Loucy (cell line): Measurements from ENCODE around the gene RABGGTA.

Experiments
- H2AFZ ChIP-seq: fragments of 200-600 bp; sonication (generic); 2 replicates; pipeline ENCODE4 v1.6.0; 2016; ENCODE audit warnings: antibody characterized with exemption, mild to moderate bottlenecking, low read length, moderate library complexity
- H3F3A ChIP-seq: fragments of 200-600 bp; 2 replicates; pipeline ENCODE4 v1.6.0; 2016; ENCODE audit warnings: antibody characterized with exemption, low read depth, mild to moderate bottlenecking
- H3K27me3 ChIP-seq: fragments of 200-600 bp; sonication (generic); 2 replicates; pipeline ENCODE4 v1.6.1; 2014; ENCODE audit warnings: low read length, mild to moderate bottlenecking; ENCODE audit not compliant: insufficient read depth, poor library complexity, severe bottlenecking
- H3K36me3 ChIP-seq: fragments of 200-600 bp; sonication (generic); 2 replicates; pipeline ENCODE4 v1.6.1; 2016; ENCODE audit warnings: low read length; ENCODE audit not compliant: insufficient read depth
- H3K4me1 ChIP-seq: fragments of 200-600 bp; sonication (generic); 2 replicates; pipeline ENCODE4 v1.5.1; 2014; ENCODE audit warnings: low read length, mild to moderate bottlenecking; ENCODE audit not compliant: insufficient read depth, poor library complexity, severe bottlenecking
- H3K4me2 ChIP-seq: fragments of 200-600 bp; sonication (generic); 2 replicates; pipeline ENCODE4 v1.6.0; 2014; ENCODE audit warnings: antibody characterized with exemption, low read length, low read depth, mild to moderate bottlenecking; ENCODE audit not compliant: poor library complexity, severe bottlenecking
- H3K4me3 ChIP-seq: fragments of 200-600 bp; sonication (generic); 2 replicates; pipeline ENCODE4 v1.5.1; 2014; ENCODE audit warnings: low read length, mild to moderate bottlenecking, mixed read lengths; ENCODE audit not compliant: poor library complexity, severe bottlenecking
- H3K79me2 ChIP-seq: fragments of 200-600 bp; sonication (generic); 2 replicates; pipeline ENCODE4 v1.6.1; 2014; ENCODE audit warnings: low read length; ENCODE audit not compliant: insufficient read depth
- H3K9ac ChIP-seq: fragments of 200-600 bp; sonication (generic); 2 replicates; pipeline ENCODE4 v1.6.0; 2014; ENCODE audit warnings: mild to moderate bottlenecking, low read depth, low read length, moderate library complexity; ENCODE audit not compliant: poor library complexity, severe bottlenecking
- H3K9me2 ChIP-seq: fragments of 200-600 bp; sonication (generic); replicated peaks from 2 replicates; pipeline ENCODE4 v1.6.1; 2016; ENCODE audit warnings: low read depth, low read length, mixed read lengths
- H3K9me3 ChIP-seq: fragments of 200-600 bp; sonication (generic); 2 replicates; pipeline ENCODE4 v1.6.1; 2014; ENCODE audit warnings: mild to moderate bottlenecking, antibody characterized with exemption, low read length, low read depth; ENCODE audit not compliant: insufficient read depth
- H4K20me1 ChIP-seq: fragments of 200-600 bp; sonication (generic); 2 replicates; pipeline ENCODE4 v1.6.0; 2014; ENCODE audit warnings: antibody characterized with exemption, low read length, mild to moderate bottlenecking; ENCODE audit not compliant: insufficient read depth, poor library complexity, severe bottlenecking
- EZH2phosphoT487 ChIP-seq: fragments of 200-600 bp; IDR thresholded peaks from 2 replicates; pipeline ENCODE4 v1.6.1; 2018; ENCODE audit warnings: antibody characterized with exemption, mild to moderate bottlenecking, moderate library complexity, borderline replicate concordance
- TF ChIP-seq, protein P1 (sequence below): fragments of 200-600 bp; sonication (generic); conservative IDR thresholded peaks from 2 replicates; pipeline ENCODE4 v1.5.1; 2014; ENCODE audit warnings: mild to moderate bottlenecking, antibody characterized with exemption, low read length

The RABGGTA gene

GRCh38 chr14:24293525-24293924, 22.1 kb upstream of the RABGGTA start:
- H4K20me1 ChIP-seq = no peaks in the 10 kb centered on the region
- H3K9me2 ChIP-seq = no peaks in the 10 kb centered on the region
- no peaks in the 10 kb centered on the region for H3K9me3 ChIP-seq
- peaks cover 9% of the 10 kb centered on the region for H3K4me1 ChIP-seq
- H2AFZ ChIP-seq = no peak overlapping the region
- no peak overlapping the region for H3K4me3 ChIP-seq
- TF ChIP-seq EZH2phosphoT487 = no peak
- TF ChIP-seq, protein P1, sequence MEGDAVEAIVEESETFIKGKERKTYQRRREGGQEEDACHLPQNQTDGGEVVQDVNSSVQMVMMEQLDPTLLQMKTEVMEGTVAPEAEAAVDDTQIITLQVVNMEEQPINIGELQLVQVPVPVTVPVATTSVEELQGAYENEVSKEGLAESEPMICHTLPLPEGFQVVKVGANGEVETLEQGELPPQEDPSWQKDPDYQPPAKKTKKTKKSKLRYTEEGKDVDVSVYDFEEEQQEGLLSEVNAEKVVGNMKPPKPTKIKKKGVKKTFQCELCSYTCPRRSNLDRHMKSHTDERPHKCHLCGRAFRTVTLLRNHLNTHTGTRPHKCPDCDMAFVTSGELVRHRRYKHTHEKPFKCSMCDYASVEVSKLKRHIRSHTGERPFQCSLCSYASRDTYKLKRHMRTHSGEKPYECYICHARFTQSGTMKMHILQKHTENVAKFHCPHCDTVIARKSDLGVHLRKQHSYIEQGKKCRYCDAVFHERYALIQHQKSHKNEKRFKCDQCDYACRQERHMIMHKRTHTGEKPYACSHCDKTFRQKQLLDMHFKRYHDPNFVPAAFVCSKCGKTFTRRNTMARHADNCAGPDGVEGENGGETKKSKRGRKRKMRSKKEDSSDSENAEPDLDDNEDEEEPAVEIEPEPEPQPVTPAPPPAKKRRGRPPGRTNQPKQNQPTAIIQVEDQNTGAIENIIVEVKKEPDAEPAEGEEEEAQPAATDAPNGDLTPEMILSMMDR = no peak
- H3K79me2 ChIP-seq = no peaks in the 10 kb centered on the region
- no peak overlapping the region for H3K4me2 ChIP-seq
- H3K9ac ChIP-seq = no peak overlapping the region
- H3K27me3 ChIP-seq = no peaks in the 10 kb centered on the region
- H3K36me3 ChIP-seq = peaks cover 4% of the 10 kb centered on the region; the same call in 1 of the 2 replicates
- H3F3A ChIP-seq = no peaks in the 10 kb centered on the region

GRCh38 chr14:24292118-24292807, 20.9 kb upstream of the RABGGTA start:
- peaks cover 4% of the 10 kb centered on the region; the same call in 1 of the 2 replicates for H3K36me3 ChIP-seq
- H3K4me3 ChIP-seq = no peak overlapping the region
- H3K9me2 ChIP-seq = no peaks in the 10 kb centered on the region
- peaks cover 4% of the 10 kb centered on the region for H3K4me1 ChIP-seq
- H3K9me3 ChIP-seq = no peaks in the 10 kb centered on the region
- H3F3A ChIP-seq = no peaks in the 10 kb centered on the region
- H4K20me1 ChIP-seq = no peaks in the 10 kb centered on the region
- no peak overlapping the region for H3K4me2 ChIP-seq
- no peaks in the 10 kb centered on the region for H3K79me2 ChIP-seq
- TF ChIP-seq EZH2phosphoT487 = no peak
- TF ChIP-seq, protein P1 = no peak
- H2AFZ ChIP-seq = no peak overlapping the region
- no peaks in the 10 kb centered on the region for H3K27me3 ChIP-seq
- no peak overlapping the region for H3K9ac ChIP-seq

GRCh38 chr14:24291446-24292117, 20.2 kb upstream of the RABGGTA start:
- no peak overlapping the region for H3K4me2 ChIP-seq
- no peak for TF ChIP-seq EZH2phosphoT487
- TF ChIP-seq, protein P1 = no peak
- H3K36me3 ChIP-seq = peaks cover 4% of the 10 kb centered on the region; the same call in 1 of the 2 replicates
- no peak overlapping the region for H3K4me3 ChIP-seq
- H3K27me3 ChIP-seq = no peaks in the 10 kb centered on the region
- H3K9me2 ChIP-seq = no peaks in the 10 kb centered on the region
- H4K20me1 ChIP-seq = no peaks in the 10 kb centered on the region
- H2AFZ ChIP-seq = no peak overlapping the region
- no peaks in the 10 kb centered on the region for H3K4me1 ChIP-seq
- H3F3A ChIP-seq = no peaks in the 10 kb centered on the region
- H3K9me3 ChIP-seq = no peaks in the 10 kb centered on the region
- no peak overlapping the region for H3K9ac ChIP-seq
- no peaks in the 10 kb centered on the region for H3K79me2 ChIP-seq
